ES-I3 (cell line): ENCODE data around the gene SCLT1.
"Not testable (repeated sequence)": the region's sequence is repeated elsewhere in the genome, so short reads cannot be mapped to it uniquely, and the experiment has no call there.

ENCODE experiments used
- H3K36me3 ChIP-seq: 2 replicates; pipeline ENCODE4 v1.6.1; 2013; ENCODE audit warnings: mild to moderate bottlenecking, low read length, control low read depth, moderate library complexity; ENCODE audit not compliant: insufficient read depth
- H3K4me1 ChIP-seq: 2 replicates; pipeline ENCODE4 v1.6.1; 2013; ENCODE audit warnings: mild to moderate bottlenecking, control low read depth, low read length; ENCODE audit not compliant: insufficient read depth
- H3K9ac ChIP-seq: 2 replicates; pipeline ENCODE4 v1.6.1; 2013; ENCODE audit warnings: low read depth, mild to moderate bottlenecking, low read length, moderate library complexity
- H3K9me3 ChIP-seq: 2 replicates; pipeline ENCODE4 v1.6.1; 2013; ENCODE audit warnings: mild to moderate bottlenecking, low read length, moderate library complexity; ENCODE audit not compliant: control insufficient read depth, insufficient read depth

Gene SCLT1

GRCh38 chr4:129093191-129093920 is at the start of gene SCLT1:
TSS of gene SCLT1 (minus strand) at chr4:129093539. CDS start at chr4:129093103, 436 bp downstream.
- no peaks in the 10 kb centered on the region for H3K9me3 ChIP-seq
- H3K36me3 ChIP-seq = no peaks in the 10 kb centered on the region
- H3K4me1 ChIP-seq = peaks cover 7% of the 10 kb centered on the region; the same call in 1 of the 2 replicates
- peak within 1 kb of the TSS; percentile 82 for H3K9ac ChIP-seq

- no peaks in the 10 kb centered on the region for H3K9me3 ChIP-seq
- H3K36me3 ChIP-seq = no peaks in the 10 kb centered on the region
- H3K9ac ChIP-seq = no peak overlapping the region
- peaks cover 5% of the 10 kb centered on the region; the same call in 1 of the 2 replicates for H3K4me1 ChIP-seq
Measured at GRCh38 chr4:129140521-129140920, 47.2 kb upstream of the SCLT1 start.

GRCh38 chr4:129138810-129139496 is 45.6 kb upstream of the SCLT1 start:
- Histone ChIP-seq H3K9me3 (no peaks in the 10 kb centered on the region), H3K9ac (no peak overlapping the region), H3K4me1 (peaks cover 5% of the 10 kb centered on the region; the same call in 1 of the 2 replicates), H3K36me3 (no peaks in the 10 kb centered on the region)

- H3K36me3 ChIP-seq = no peaks in the 10 kb centered on the region
- H3K9me3 ChIP-seq = no peaks in the 10 kb centered on the region
- H3K9ac ChIP-seq = no peak overlapping the region
- peaks cover 5% of the 10 kb centered on the region; the same call in 1 of the 2 replicates for H3K4me1 ChIP-seq
Measured at GRCh38 chr4:129136433-129136832, 43.1 kb upstream of the SCLT1 start.

- H3K9ac ChIP-seq = no peak overlapping the region
- no peaks in the 10 kb centered on the region for H3K4me1 ChIP-seq
- H3K9me3 ChIP-seq = no peaks in the 10 kb centered on the region
- no peaks in the 10 kb centered on the region for H3K36me3 ChIP-seq
Measured at GRCh38 chr4:129131343-129131742, 38.0 kb upstream of the SCLT1 start.

- Histone ChIP-seq H3K36me3 (no peaks in the 10 kb centered on the region), H3K9ac (no peak overlapping the region), H3K4me1 (no peaks in the 10 kb centered on the region)
Measured at GRCh38 chr4:129129143-129129542, 35.8 kb upstream of the SCLT1 start.

GRCh38 chr4:129126614-129127013 is 33.3 kb upstream of the SCLT1 start:
- H3K4me1 ChIP-seq, H3K9ac ChIP-seq, H3K9me3 ChIP-seq, H3K36me3 ChIP-seq: not testable (repeated sequence)

More at GRCh38 chr4:129129143-129129542, 35.8 kb upstream of the SCLT1 start:
- no peaks in the 10 kb centered on the region for H3K9me3 ChIP-seq

- no peaks in the 10 kb centered on the region for H3K36me3 ChIP-seq
- no peaks in the 10 kb centered on the region for H3K9me3 ChIP-seq
- H3K4me1 ChIP-seq = no peaks in the 10 kb centered on the region; the same call in 1 of the 2 replicates
- no peak overlapping the region for H3K9ac ChIP-seq
Measured at GRCh38 chr4:129117705-129118104, 24.4 kb upstream of the SCLT1 start.

- Histone ChIP-seq H3K4me1 (peaks cover 6% of the 10 kb centered on the region; the same call in 1 of the 2 replicates), H3K9ac (no peak overlapping the region), H3K9me3 (no peaks in the 10 kb centered on the region)
Measured at GRCh38 chr4:129113919-129114318, 20.6 kb upstream of the SCLT1 start.

GRCh38 chr4:129113434-129113833 is 20.1 kb upstream of the SCLT1 start:
- no peaks in the 10 kb centered on the region for H3K36me3 ChIP-seq
- peaks cover 6% of the 10 kb centered on the region; the same call in 1 of the 2 replicates for H3K4me1 ChIP-seq
- H3K9me3 ChIP-seq = no peaks in the 10 kb centered on the region
- H3K9ac ChIP-seq = no peak overlapping the region

More at GRCh38 chr4:129113919-129114318, 20.6 kb upstream of the SCLT1 start:
- no peaks in the 10 kb centered on the region for H3K36me3 ChIP-seq

- Histone ChIP-seq H3K9ac (no peak overlapping the region), H3K36me3 (no peaks in the 10 kb centered on the region), H3K4me1 (peaks cover 6% of the 10 kb centered on the region; the same call in 1 of the 2 replicates), H3K9me3 (no peaks in the 10 kb centered on the region)
Measured at GRCh38 chr4:129111919-129112318, 18.6 kb upstream of the SCLT1 start.

- H3K36me3 ChIP-seq = no peaks in the 10 kb centered on the region
- peaks cover 6% of the 10 kb centered on the region; the same call in 1 of the 2 replicates for H3K4me1 ChIP-seq
- H3K9ac ChIP-seq = no peak overlapping the region
- H3K9me3 ChIP-seq = no peaks in the 10 kb centered on the region
Measured at GRCh38 chr4:129110931-129111330, 17.6 kb upstream of the SCLT1 start.

- H3K36me3 ChIP-seq = no peaks in the 10 kb centered on the region
- H3K9ac ChIP-seq = no peak overlapping the region
- no peaks in the 10 kb centered on the region for H3K9me3 ChIP-seq
- peaks cover 6% of the 10 kb centered on the region; the same call in 1 of the 2 replicates for H3K4me1 ChIP-seq
Measured at GRCh38 chr4:129109965-129110824, 16.9 kb upstream of the SCLT1 start.

- Histone ChIP-seq H3K36me3 (no peaks in the 10 kb centered on the region), H3K9ac (no peak overlapping the region)
Measured at GRCh38 chr4:129098531-129099001, 5.2 kb upstream of the SCLT1 start.

More at GRCh38 chr4:129098531-129099001, 5.2 kb upstream of the SCLT1 start:
- no peaks in the 10 kb centered on the region for H3K4me1 ChIP-seq
- no peaks in the 10 kb centered on the region for H3K9me3 ChIP-seq
